Neutrophil (primary cell): ENCODE data around the gene UGGT2.

Experiments
- H3K27ac ChIP-seq: fragments of 200-600 bp; sonication (generic); 2 replicates; pipeline ENCODE4 v1.5.1; 2016; ENCODE audit warnings: mild to moderate bottlenecking, moderate library complexity
- H3K27me3 ChIP-seq: fragments of 200-600 bp; sonication (generic); 2 replicates; pipeline ENCODE4 v1.6.0; 2016; ENCODE audit warnings: mild to moderate bottlenecking
- H3K36me3 ChIP-seq: fragments of 200-600 bp; sonication (generic); 2 replicates; pipeline ENCODE4 v1.5.1; 2017
- H3K4me1 ChIP-seq, 2 experiments: fragments of 200-600 bp in 1 of 2; sonication (generic) in 1 of 2; 1 replicate in 1 of 2; 2 replicates in 1 of 2; pipeline versions ENCODE4 v1.5.1 to v1.6.1; 2013 to 2016; ENCODE audit warnings: low read depth in 1 of 2, low read length in 1 of 2, mild to moderate bottlenecking in 1 of 2, moderate library complexity in 1 of 2; ENCODE audit not compliant: control insufficient read depth in 1 of 2, insufficient read depth in 1 of 2
- H3K4me3 ChIP-seq, 2 experiments: fragments of 200-600 bp in 1 of 2; sonication (generic) in 1 of 2; 1 replicate in 1 of 2; 2 replicates in 1 of 2; pipeline ENCODE4 v1.5.1; 2013 to 2016; ENCODE audit warnings: low read depth in 1 of 2, low read length in 1 of 2, mild to moderate bottlenecking in 1 of 2, moderate library complexity in 1 of 2
- H3K9me3 ChIP-seq: fragments of 200-600 bp; sonication (generic); 2 replicates; pipeline ENCODE4 v1.5.1; 2016
- CTCF ChIP-seq: fragments of 200-600 bp; sonication (generic); IDR thresholded peaks from 2 replicates; pipeline ENCODE4 v1.5.1; 2016; ENCODE audit warnings: antibody characterized with exemption

Gene UGGT2

DNA sequence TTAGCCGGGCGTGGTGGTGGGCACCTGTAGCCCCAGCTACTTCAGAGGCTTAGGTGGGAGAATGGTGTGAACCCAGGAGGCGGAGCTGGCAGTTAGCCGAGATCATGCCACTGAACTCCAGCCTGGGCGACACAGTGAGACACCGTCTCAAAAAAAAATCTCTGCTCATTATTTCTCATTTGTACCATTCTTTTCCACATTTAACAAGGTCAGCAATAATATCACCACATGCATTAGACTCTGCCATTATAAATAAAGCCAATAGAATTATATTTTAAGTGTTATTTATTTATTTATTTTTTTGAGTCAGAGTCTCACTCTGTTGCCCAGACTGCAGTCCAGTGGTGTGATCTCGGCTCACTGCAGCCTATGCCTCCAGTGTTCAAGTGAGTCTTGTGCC lies 24.2 kb downstream of the UGGT2 start:
- no peaks in the 10 kb centered on the region for H3K9me3 ChIP-seq
- H3K4me1 ChIP-seq = no peaks in the 10 kb centered on the region
- no peak overlapping the region for H3K4me3 ChIP-seq
- H3K36me3 ChIP-seq = no peaks in the 10 kb centered on the region
- no peaks in the 10 kb centered on the region for H3K27me3 ChIP-seq
- H3K27ac ChIP-seq = no peak overlapping the region
- no peak for TF ChIP-seq CTCF

- Histone ChIP-seq H3K4me3 (no peak overlapping the region), H3K27ac (no peak overlapping the region), H3K9me3 (no peaks in the 10 kb centered on the region), H3K4me1 (no peaks in the 10 kb centered on the region), H3K36me3 (no peaks in the 10 kb centered on the region), H3K27me3 (no peaks in the 10 kb centered on the region)
- no peak for TF ChIP-seq CTCF
Measured at GRCh38 chr13:96027496-96027895, 25.7 kb downstream of the UGGT2 start.

DNA sequence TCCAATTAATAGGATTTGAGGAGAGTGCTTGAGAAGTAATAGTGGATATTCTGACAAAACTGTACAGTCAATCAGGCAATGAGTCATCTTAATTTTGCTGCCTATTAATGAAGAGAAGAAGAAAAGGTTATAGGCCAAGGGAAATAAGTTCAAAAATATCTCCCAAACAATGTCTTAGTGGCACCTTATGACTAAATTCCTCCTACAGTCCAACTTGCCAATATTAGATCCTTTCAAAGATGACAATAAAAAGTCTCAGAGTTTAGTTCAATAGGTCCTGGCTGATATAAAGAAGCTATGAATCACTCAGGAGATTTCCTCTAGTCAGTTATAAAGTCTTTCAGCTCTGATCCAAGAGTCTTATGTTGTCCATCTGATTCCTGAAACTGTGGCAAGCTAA lies 27.9 kb downstream of the UGGT2 start:
- H3K4me1 ChIP-seq = no peaks in the 10 kb centered on the region
- TF ChIP-seq CTCF = no peak
- no peaks in the 10 kb centered on the region for H3K36me3 ChIP-seq
- no peaks in the 10 kb centered on the region for H3K27me3 ChIP-seq
- H3K27ac ChIP-seq = no peak overlapping the region
- no peak overlapping the region for H3K4me3 ChIP-seq
- H3K9me3 ChIP-seq = no peaks in the 10 kb centered on the region

DNA sequence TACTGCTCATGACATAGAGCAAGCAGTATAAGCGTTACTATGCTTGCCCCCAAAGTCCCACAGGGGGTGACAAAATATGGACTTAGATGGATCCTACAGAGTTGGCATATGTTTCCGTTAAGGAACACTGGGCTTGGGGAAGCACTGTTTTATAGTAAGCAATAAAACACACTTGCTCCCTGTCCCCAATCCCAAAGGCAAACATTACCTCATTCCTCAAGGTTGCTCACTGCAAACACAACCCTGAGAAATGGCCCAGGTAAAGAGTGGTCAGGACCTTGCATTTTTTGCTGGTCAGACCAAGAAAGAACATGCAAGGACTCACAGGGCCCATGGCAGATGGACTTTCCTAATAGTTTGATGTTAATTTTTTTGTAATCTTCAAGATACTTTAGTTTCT lies 32.3 kb downstream of the UGGT2 start:
- no peak for TF ChIP-seq CTCF
- no peaks in the 10 kb centered on the region for H3K4me1 ChIP-seq
- H3K36me3 ChIP-seq = no peaks in the 10 kb centered on the region
- H3K27ac ChIP-seq = no peak overlapping the region
- H3K4me3 ChIP-seq = no peak overlapping the region
- no peaks in the 10 kb centered on the region for H3K27me3 ChIP-seq
- H3K9me3 ChIP-seq = no peaks in the 10 kb centered on the region

DNA sequence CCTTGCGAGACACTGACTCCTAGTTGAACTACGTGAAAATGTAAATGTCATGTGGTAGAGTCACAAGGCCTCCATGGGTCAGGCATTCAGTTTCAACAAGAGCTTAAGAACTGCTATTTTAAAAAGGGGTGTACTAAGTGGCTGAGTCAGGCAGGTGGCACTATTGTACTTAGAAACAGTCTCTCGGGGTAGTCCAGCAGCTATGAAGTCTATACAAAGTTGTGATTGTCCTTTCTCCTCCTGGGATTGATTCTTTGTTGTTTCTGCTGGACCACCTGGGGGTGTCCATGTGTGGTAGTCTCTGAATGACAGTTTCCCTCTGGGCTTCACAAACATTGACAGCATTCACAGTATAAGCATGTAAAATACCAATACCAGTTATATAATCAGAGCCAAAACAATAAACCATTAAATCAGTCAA lies 33.0 kb downstream of the UGGT2 start:
- H3K4me1 ChIP-seq = no peaks in the 10 kb centered on the region
- H3K36me3 ChIP-seq = no peaks in the 10 kb centered on the region

More for the DNA sequence above, 33.0 kb downstream of the UGGT2 start:
- no peaks in the 10 kb centered on the region for H3K9me3 ChIP-seq
- no peak overlapping the region for H3K27ac ChIP-seq
- TF ChIP-seq CTCF = no peak
- H3K4me3 ChIP-seq = no peak overlapping the region
- no peaks in the 10 kb centered on the region for H3K27me3 ChIP-seq
